H1 (cell line): ENCODE data around the gene EPHA3. TPM values are rescaled to one million over a fixed set of nuclear protein-coding genes. Genes with fewer than 3 reads are reported as not detected.

Experiments used
- BRCA1 ChIP-seq: IDR thresholded peaks from 2 replicates; pipeline ENCODE4 v1.6.1; 2012; ENCODE audit warnings: low read depth, low read length, improper control_type of control experiment
- EZH2 ChIP-seq: fragments of 200-600 bp; sonication (generic); IDR thresholded peaks from 2 replicates; pipeline ENCODE4 v1.7.1; 2012; ENCODE audit warnings: low read depth, mild to moderate bottlenecking, moderate library complexity, low read length, inconsistent platforms; ENCODE audit not compliant: severe bottlenecking
- NRF1 ChIP-seq: IDR thresholded peaks from 2 replicates; pipeline ENCODE4 v1.6.1; 2011; ENCODE audit warnings: mild to moderate bottlenecking, low read depth, low read length, improper control_type of control experiment
- SAP30 ChIP-seq: fragments of 300-600 bp; sonication (generic); IDR thresholded peaks from 2 replicates; pipeline ENCODE4 v1.7.1; 2012; ENCODE audit warnings: low read length, moderate library complexity, mild to moderate bottlenecking, inconsistent platforms; ENCODE audit not compliant: insufficient read depth, insufficient replicate concordance
- polyA plus RNA-seq, 7 experiments: library from polyadenylated mRNA; depleted of rRNA in 3 of 7; stranded (reverse) in 5 of 7; unstranded in 2 of 7; fragments of >200 nt in 5 of 7; fragments of 200-250 nt in 2 of 7; gene quantifications; 1 replicate in 5 of 7; 2 replicates in 1 of 7; 4 replicates in 1 of 7; pipeline versions ENCODE4 v1.2.1 to v1.2.3, GENCODE V29; 2011 to 2013; ENCODE audit warnings: missing spikeins in 2 of 7, mixed read lengths in 2 of 7
- total RNA-seq: library from RNA; stranded (reverse); fragmentation: NEBNext Ultra II Directional; extraction: Animal tissue kit (Norgen Biotek cat#: 25700); gene quantifications from 2 replicates; pipeline ENCODE4 v1.2.1, GENCODE V29; 2021
- TF ChIP-seq, protein P1 (sequence below): IDR thresholded peaks from 2 replicates; pipeline ENCODE4 v1.6.1; 2012; ENCODE audit warnings: low read length, inconsistent platforms

The EPHA3 gene
- total and polyA plus RNA-seq, 2 of the 8 experiments (the other 6 are each of a cell fraction or from before 2014, with no cell fraction given) = 0.09 to 0.22 TPM

DNA sequence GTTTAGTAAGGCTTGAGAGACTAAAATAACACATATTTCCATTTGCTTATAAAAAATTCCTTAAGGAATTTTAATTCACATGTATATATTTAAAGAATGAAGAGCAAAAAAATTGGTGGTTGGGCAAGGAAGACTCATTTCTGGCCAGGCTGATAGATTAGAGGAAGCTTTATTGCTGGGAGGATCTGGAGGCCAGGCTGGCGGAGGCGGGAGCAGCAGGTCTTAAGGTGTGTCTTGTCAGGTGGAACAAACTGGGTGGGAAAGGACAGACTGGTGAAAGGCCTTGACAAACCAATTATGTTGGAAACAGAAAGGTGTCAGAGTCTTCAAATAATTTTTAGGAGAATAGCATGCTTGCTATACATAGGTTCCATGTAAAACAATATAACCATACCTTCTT is 124.7 kb downstream of the EPHA3 start (continued):
- no peak for TF ChIP-seq EZH2
- TF ChIP-seq, protein P1, sequence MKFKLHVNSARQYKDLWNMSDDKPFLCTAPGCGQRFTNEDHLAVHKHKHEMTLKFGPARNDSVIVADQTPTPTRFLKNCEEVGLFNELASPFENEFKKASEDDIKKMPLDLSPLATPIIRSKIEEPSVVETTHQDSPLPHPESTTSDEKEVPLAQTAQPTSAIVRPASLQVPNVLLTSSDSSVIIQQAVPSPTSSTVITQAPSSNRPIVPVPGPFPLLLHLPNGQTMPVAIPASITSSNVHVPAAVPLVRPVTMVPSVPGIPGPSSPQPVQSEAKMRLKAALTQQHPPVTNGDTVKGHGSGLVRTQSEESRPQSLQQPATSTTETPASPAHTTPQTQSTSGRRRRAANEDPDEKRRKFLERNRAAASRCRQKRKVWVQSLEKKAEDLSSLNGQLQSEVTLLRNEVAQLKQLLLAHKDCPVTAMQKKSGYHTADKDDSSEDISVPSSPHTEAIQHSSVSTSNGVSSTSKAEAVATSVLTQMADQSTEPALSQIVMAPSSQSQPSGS = no peak
- no peak for TF ChIP-seq SAP30
- TF ChIP-seq BRCA1 = no peak
- TF ChIP-seq NRF1 = no peak
